OCI-LY7 (cell line): ENCODE results near the gene TSPOAP1.

Source experiments
- EZH2phosphoT487 ChIP-seq: fragments of 200-600 bp; sonication (generic); IDR thresholded peaks from 2 replicates; pipeline ENCODE4 v1.6.1; 2018; ENCODE audit warnings: low read depth, borderline replicate concordance, mild to moderate bottlenecking, mixed run types, antibody characterized with exemption, low read length, moderate library complexity, mixed read lengths
- TF ChIP-seq, protein P1 (sequence below): fragments of 200-600 bp; sonication (generic); conservative IDR thresholded peaks from 2 replicates; pipeline ENCODE4 v1.5.1; 2014; ENCODE audit warnings: mild to moderate bottlenecking, antibody characterized with exemption, low read length, moderate library complexity, mixed read lengths

DNA sequence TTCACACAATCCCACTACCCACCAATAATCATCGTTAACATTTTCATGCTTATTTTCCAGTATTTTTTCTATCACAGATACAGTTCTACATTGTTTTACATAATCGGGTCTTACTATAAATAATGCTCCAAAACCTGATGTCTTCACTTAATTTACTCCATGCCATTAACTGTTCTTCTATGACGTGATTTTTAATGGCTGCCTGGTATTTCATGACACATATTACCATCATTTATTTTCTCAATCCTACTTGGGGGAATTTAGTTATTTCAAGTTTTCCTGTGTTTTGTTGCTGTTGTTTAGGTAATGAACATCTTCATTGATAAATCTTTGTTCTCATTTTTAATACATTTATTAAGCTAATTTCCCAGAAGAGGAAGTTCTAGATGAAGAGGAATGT is 75.5 kb downstream of the TSPOAP1 start:
- TF ChIP-seq, protein P1, sequence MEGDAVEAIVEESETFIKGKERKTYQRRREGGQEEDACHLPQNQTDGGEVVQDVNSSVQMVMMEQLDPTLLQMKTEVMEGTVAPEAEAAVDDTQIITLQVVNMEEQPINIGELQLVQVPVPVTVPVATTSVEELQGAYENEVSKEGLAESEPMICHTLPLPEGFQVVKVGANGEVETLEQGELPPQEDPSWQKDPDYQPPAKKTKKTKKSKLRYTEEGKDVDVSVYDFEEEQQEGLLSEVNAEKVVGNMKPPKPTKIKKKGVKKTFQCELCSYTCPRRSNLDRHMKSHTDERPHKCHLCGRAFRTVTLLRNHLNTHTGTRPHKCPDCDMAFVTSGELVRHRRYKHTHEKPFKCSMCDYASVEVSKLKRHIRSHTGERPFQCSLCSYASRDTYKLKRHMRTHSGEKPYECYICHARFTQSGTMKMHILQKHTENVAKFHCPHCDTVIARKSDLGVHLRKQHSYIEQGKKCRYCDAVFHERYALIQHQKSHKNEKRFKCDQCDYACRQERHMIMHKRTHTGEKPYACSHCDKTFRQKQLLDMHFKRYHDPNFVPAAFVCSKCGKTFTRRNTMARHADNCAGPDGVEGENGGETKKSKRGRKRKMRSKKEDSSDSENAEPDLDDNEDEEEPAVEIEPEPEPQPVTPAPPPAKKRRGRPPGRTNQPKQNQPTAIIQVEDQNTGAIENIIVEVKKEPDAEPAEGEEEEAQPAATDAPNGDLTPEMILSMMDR = no peak
- TF ChIP-seq EZH2phosphoT487 = no peak
